SU-DHL-6 (cell line): Measurements from ENCODE around the gene PRSS48.

Experiments
- H2AFZ ChIP-seq: fragments of 200-600 bp; sonication (generic); 2 replicates; pipeline ENCODE4 v1.6.1; 2014; ENCODE audit warnings: low read depth, mild to moderate bottlenecking, moderate library complexity, mixed read lengths, antibody characterized with exemption, low read length; ENCODE audit not compliant: severe bottlenecking
- H3F3A ChIP-seq: fragments of 200-600 bp; shearing (Covaris generic); 2 replicates; pipeline ENCODE4 v1.6.0; 2016; ENCODE audit warnings: antibody characterized with exemption, mild to moderate bottlenecking; ENCODE audit not compliant: insufficient read depth
- H3K27ac ChIP-seq: fragments of 200-600 bp; sonication (generic); 2 replicates; pipeline ENCODE4 v1.5.1; 2016; ENCODE audit warnings: low read depth, mild to moderate bottlenecking, low read length, moderate library complexity, mixed read lengths
- H3K27me3 ChIP-seq: fragments of 200-600 bp; sonication (generic), shearing (Covaris generic); 2 replicates; pipeline ENCODE4 v1.6.0; 2014; ENCODE audit warnings: mild to moderate bottlenecking, low read length
- H3K36me3 ChIP-seq: fragments of 200-600 bp; sonication (generic); 2 replicates; pipeline ENCODE4 v1.6.1; 2014; ENCODE audit warnings: mild to moderate bottlenecking, low read length, mixed read lengths
- H3K4me2 ChIP-seq: fragments of 300-600, 200-600 bp; shearing (Covaris generic), sonication (generic); 2 replicates; pipeline ENCODE4 v1.6.0; 2014; ENCODE audit warnings: low read length, low read depth, mild to moderate bottlenecking; ENCODE audit not compliant: poor library complexity, severe bottlenecking
- H3K4me3 ChIP-seq: fragments of 200-600 bp; sonication (generic); 2 replicates; pipeline ENCODE4 v1.5.1; 2014; ENCODE audit warnings: antibody characterized with exemption, low read length, mild to moderate bottlenecking, mixed read lengths; ENCODE audit not compliant: insufficient read depth, poor library complexity, severe bottlenecking
- H3K79me2 ChIP-seq: fragments of 200-600 bp; sonication (generic); 2 replicates; pipeline ENCODE4 v1.6.1; 2014; ENCODE audit warnings: mild to moderate bottlenecking, low read length, moderate library complexity; ENCODE audit not compliant: insufficient read depth
- H3K9ac ChIP-seq: fragments of 200-600 bp; sonication (generic); 2 replicates; pipeline ENCODE4 v1.7.0; 2014; ENCODE audit warnings: mild to moderate bottlenecking, low read length
- H3K9me2 ChIP-seq: fragments of 200-600 bp; sonication (generic); replicated peaks from 2 replicates; pipeline ENCODE4 v1.6.1; 2014; ENCODE audit warnings: low read length; ENCODE audit not compliant: insufficient read depth
- H3K9me3 ChIP-seq: fragments of 200-600 bp; sonication (generic); 2 replicates; pipeline ENCODE4 v1.6.1; 2014; ENCODE audit warnings: low read length, mixed read lengths; ENCODE audit not compliant: insufficient read depth
- H4K20me1 ChIP-seq: fragments of 200-600 bp; sonication (generic); 2 replicates; pipeline ENCODE4 v1.6.1; 2014; ENCODE audit warnings: low read depth, mild to moderate bottlenecking, antibody characterized with exemption, low read length, moderate library complexity, mixed read lengths
- CTCF ChIP-seq: fragments of 200-600 bp; sonication (generic); IDR thresholded peaks from one replicate; pipeline ENCODE4 v1.5.1; 2017; ENCODE audit warnings: antibody characterized with exemption, mild to moderate bottlenecking, low read length, moderate library complexity; ENCODE audit not compliant: insufficient read depth, poor library complexity, severe bottlenecking
- EZH2phosphoT487 ChIP-seq: fragments of 200-600 bp; sonication (generic), shearing (Covaris generic); conservative IDR thresholded peaks from 2 replicates; pipeline ENCODE4 v1.6.1; 2018; ENCODE audit warnings: mild to moderate bottlenecking, antibody characterized with exemption, low read length, moderate library complexity, mixed read lengths

The PRSS48 gene

GRCh38 chr4:151287409-151287808, 10.4 kb downstream of the PRSS48 start:
- no peak overlapping the region for H3K4me3 ChIP-seq
- no peak overlapping the region for H2AFZ ChIP-seq
- H3K9me2 ChIP-seq = no peaks in the 10 kb centered on the region
- no peaks in the 10 kb centered on the region for H3K36me3 ChIP-seq
- no peak overlapping the region for H3K27ac ChIP-seq
- H3K79me2 ChIP-seq = no peaks in the 10 kb centered on the region
- TF ChIP-seq CTCF (no peak), EZH2phosphoT487 (no peak)
- no peak overlapping the region for H3K4me2 ChIP-seq
- no peak overlapping the region for H3K9ac ChIP-seq
- H3K27me3 ChIP-seq = no peaks in the 10 kb centered on the region
- no peaks in the 10 kb centered on the region for H3F3A ChIP-seq
- H4K20me1 ChIP-seq = no peaks in the 10 kb centered on the region
- no peaks in the 10 kb centered on the region for H3K9me3 ChIP-seq

GRCh38 chr4:151291485-151291884, 14.5 kb downstream of the PRSS48 start:
- no peaks in the 10 kb centered on the region for H3K36me3 ChIP-seq
- H3F3A ChIP-seq = no peaks in the 10 kb centered on the region
- no peaks in the 10 kb centered on the region for H3K79me2 ChIP-seq
- no peak overlapping the region for H3K4me2 ChIP-seq
- H2AFZ ChIP-seq = no peak overlapping the region
- no peaks in the 10 kb centered on the region for H3K27me3 ChIP-seq
- H4K20me1 ChIP-seq = no peaks in the 10 kb centered on the region
- H3K4me3 ChIP-seq = no peak overlapping the region
- H3K27ac ChIP-seq = no peak overlapping the region
- H3K9ac ChIP-seq = no peak overlapping the region
- TF ChIP-seq EZH2phosphoT487 = no peak
- H3K9me3 ChIP-seq = no peaks in the 10 kb centered on the region
- H3K9me2 ChIP-seq = no peaks in the 10 kb centered on the region

- H3K9me2 ChIP-seq = no peaks in the 10 kb centered on the region
- no peak overlapping the region for H3K4me3 ChIP-seq
- H3K36me3 ChIP-seq = no peaks in the 10 kb centered on the region
- H3K79me2 ChIP-seq = no peaks in the 10 kb centered on the region
- no peaks in the 10 kb centered on the region for H3F3A ChIP-seq
- H3K4me2 ChIP-seq = no peak overlapping the region
- H3K27ac ChIP-seq = no peak overlapping the region
- no peaks in the 10 kb centered on the region for H3K9me3 ChIP-seq
- H3K27me3 ChIP-seq = no peaks in the 10 kb centered on the region
- H3K9ac ChIP-seq = no peak overlapping the region
- H4K20me1 ChIP-seq = no peaks in the 10 kb centered on the region
- TF ChIP-seq EZH2phosphoT487 (no peak), CTCF (no peak)
- H2AFZ ChIP-seq = no peak overlapping the region
Observed at GRCh38 chr4:151292038-151292437, 15.1 kb downstream of the PRSS48 start.

- Histone ChIP-seq H3K9me2 (no peaks in the 10 kb centered on the region), H2AFZ (no peak overlapping the region), H3K4me2 (no peak overlapping the region), H3K9ac (no peak overlapping the region), H3F3A (no peaks in the 10 kb centered on the region), H4K20me1 (no peaks in the 10 kb centered on the region), H3K79me2 (no peaks in the 10 kb centered on the region), H3K4me3 (no peak overlapping the region), H3K27ac (no peak overlapping the region), H3K9me3 (no peaks in the 10 kb centered on the region), H3K27me3 (no peaks in the 10 kb centered on the region), H3K36me3 (no peaks in the 10 kb centered on the region)
- no peak for TF ChIP-seq EZH2phosphoT487
- no peak for TF ChIP-seq CTCF
Observed at GRCh38 chr4:151294833-151295496, 18.0 kb downstream of the PRSS48 start.
